HEK293 (cell line): ENCODE measurements around the gene ARMC7.
A peak's percentile ranks its signal among the peaks of the same experiment; 100 is the strongest.

Source experiments
- ZNF10 ChIP-seq: fragments of 450-650 bp; formaldehyde crosslinking; IDR thresholded peaks from 2 replicates; pipeline ENCODE4 v1.5.1; 2017; ENCODE audit warnings: missing biosample characterization, missing genetic modification characterization
- ZNF174 ChIP-seq: fragments of 450-650 bp; formaldehyde crosslinking; IDR thresholded peaks from 2 replicates; pipeline ENCODE4 v1.5.0; 2017; ENCODE audit warnings: missing biosample characterization, mild to moderate bottlenecking, missing genetic modification characterization
- ZNF302 ChIP-seq: fragments of 450-650 bp; formaldehyde crosslinking; IDR thresholded peaks from 2 replicates; pipeline ENCODE4 v1.5.1; 2016; ENCODE audit warnings: missing biosample characterization, missing genetic modification characterization, low read depth
- ZNF600 ChIP-seq: fragments of 450-650 bp; formaldehyde crosslinking; IDR thresholded peaks from 2 replicates; pipeline ENCODE4 v1.5.1; 2016; ENCODE audit warnings: missing biosample characterization, missing genetic modification characterization
- ZNF654 ChIP-seq: fragments of 450-650 bp; formaldehyde crosslinking; IDR thresholded peaks from 2 replicates; pipeline ENCODE4 v1.5.1; 2016; ENCODE audit warnings: low read depth, missing biosample characterization, missing genetic modification characterization
- ZNF664 ChIP-seq: fragments of 450-650 bp; formaldehyde crosslinking; IDR thresholded peaks from 2 replicates; pipeline ENCODE4 v1.5.1; 2016; ENCODE audit warnings: missing biosample characterization, missing genetic modification characterization
- ZNF776 ChIP-seq: fragments of 450-650 bp; formaldehyde crosslinking; IDR thresholded peaks from 2 replicates; pipeline ENCODE4 v1.5.0; 2017; ENCODE audit warnings: missing biosample characterization, missing genetic modification characterization, borderline replicate concordance
- ZNF843 ChIP-seq: fragments of 450-650 bp; formaldehyde crosslinking; IDR thresholded peaks from 2 replicates; pipeline ENCODE4 v1.5.1; 2016; ENCODE audit warnings: missing biosample characterization, missing genetic modification characterization
- TF ChIP-seq, protein P1 (sequence below): fragments of 450-650 bp; formaldehyde crosslinking; IDR thresholded peaks from 2 replicates; pipeline ENCODE4 v1.5.1; 2016; ENCODE audit warnings: missing biosample characterization, missing genetic modification characterization, borderline replicate concordance
- TF ChIP-seq, protein P2 (sequence below): fragments of 450-650 bp; formaldehyde crosslinking; IDR thresholded peaks from 2 replicates; pipeline ENCODE4 v1.5.1; 2016; ENCODE audit warnings: missing biosample characterization, missing genetic modification characterization, borderline replicate concordance
- TF ChIP-seq, protein P3 (sequence below): fragments of 450-650 bp; formaldehyde crosslinking; IDR thresholded peaks from 2 replicates; pipeline ENCODE4 v1.5.1; 2016; ENCODE audit warnings: missing biosample characterization, missing genetic modification characterization
- TF ChIP-seq, protein P4 (sequence below): fragments of 450-650 bp; formaldehyde crosslinking; IDR thresholded peaks from 2 replicates; pipeline ENCODE4 v1.5.1; 2016; ENCODE audit warnings: missing biosample characterization, missing genetic modification characterization

ARMC7 gene

DNA sequence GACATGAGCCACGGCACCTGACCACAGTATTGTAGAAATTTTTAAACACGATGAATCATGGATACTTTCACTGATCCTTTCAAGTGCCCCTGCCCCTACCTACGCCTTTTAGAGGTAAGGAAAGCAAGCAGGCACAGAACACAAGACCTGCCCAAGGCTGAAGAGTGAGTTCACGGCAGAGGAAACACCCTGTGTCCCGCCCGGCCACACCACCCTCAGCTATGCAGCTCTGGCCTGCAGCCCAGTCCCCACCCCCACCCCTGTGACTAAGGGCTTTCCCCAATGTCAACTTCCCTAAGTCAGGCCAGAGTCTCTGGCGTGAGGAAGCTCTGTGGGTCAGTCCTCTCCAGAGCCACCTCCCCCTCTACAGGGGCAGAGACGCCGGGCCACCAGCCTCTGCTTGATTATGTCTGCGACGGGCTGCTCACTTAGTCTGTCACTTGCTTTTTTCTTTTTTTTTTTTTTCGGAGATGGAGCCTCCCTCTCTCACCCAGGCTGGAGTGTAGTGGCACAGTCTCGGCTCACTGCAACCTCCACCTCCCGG is 13.6 kb upstream of the ARMC7 start (continued):
- TF ChIP-seq, protein P1, sequence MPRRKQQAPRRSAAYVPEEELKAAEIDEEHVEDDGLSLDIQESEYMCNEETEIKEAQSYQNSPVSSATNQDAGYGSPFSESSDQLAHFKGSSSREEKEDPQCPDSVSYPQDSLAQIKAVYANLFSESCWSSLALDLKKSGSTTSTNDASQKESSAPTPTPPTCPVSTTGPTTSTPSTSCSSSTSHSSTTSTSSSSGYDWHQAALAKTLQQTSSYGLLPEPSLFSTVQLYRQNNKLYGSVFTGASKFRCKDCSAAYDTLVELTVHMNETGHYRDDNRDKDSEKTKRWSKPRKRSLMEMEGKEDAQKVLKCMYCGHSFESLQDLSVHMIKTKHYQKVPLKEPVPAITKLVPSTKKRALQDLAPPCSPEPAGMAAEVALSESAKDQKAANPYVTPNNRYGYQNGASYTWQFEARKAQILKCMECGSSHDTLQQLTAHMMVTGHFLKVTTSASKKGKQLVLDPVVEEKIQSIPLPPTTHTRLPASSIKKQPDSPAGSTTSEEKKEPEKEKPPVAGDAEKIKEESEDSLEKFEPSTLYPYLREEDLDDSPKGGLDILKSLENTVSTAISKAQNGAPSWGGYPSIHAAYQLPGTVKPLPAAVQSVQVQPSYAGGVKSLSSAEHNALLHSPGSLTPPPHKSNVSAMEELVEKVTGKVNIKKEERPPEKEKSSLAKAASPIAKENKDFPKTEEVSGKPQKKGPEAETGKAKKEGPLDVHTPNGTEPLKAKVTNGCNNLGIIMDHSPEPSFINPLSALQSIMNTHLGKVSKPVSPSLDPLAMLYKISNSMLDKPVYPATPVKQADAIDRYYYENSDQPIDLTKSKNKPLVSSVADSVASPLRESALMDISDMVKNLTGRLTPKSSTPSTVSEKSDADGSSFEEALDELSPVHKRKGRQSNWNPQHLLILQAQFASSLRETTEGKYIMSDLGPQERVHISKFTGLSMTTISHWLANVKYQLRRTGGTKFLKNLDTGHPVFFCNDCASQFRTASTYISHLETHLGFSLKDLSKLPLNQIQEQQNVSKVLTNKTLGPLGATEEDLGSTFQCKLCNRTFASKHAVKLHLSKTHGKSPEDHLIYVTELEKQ: no peak
- TF ChIP-seq ZNF843 (tag by site-specific recombination) (no peak), ZNF10 (tag by site-specific recombination) (no peak), ZNF302 (tag by site-specific recombination) (no peak), ZNF174 (no peak), ZNF664 (tag by site-specific recombination) (no peak), ZNF654 (tag by site-specific recombination) (no peak), ZNF776 (tag by site-specific recombination) (no peak), ZNF600 (tag by site-specific recombination) (peak; percentile 32; the same call in 1 of the 2 replicates)
- TF ChIP-seq, protein P2, sequence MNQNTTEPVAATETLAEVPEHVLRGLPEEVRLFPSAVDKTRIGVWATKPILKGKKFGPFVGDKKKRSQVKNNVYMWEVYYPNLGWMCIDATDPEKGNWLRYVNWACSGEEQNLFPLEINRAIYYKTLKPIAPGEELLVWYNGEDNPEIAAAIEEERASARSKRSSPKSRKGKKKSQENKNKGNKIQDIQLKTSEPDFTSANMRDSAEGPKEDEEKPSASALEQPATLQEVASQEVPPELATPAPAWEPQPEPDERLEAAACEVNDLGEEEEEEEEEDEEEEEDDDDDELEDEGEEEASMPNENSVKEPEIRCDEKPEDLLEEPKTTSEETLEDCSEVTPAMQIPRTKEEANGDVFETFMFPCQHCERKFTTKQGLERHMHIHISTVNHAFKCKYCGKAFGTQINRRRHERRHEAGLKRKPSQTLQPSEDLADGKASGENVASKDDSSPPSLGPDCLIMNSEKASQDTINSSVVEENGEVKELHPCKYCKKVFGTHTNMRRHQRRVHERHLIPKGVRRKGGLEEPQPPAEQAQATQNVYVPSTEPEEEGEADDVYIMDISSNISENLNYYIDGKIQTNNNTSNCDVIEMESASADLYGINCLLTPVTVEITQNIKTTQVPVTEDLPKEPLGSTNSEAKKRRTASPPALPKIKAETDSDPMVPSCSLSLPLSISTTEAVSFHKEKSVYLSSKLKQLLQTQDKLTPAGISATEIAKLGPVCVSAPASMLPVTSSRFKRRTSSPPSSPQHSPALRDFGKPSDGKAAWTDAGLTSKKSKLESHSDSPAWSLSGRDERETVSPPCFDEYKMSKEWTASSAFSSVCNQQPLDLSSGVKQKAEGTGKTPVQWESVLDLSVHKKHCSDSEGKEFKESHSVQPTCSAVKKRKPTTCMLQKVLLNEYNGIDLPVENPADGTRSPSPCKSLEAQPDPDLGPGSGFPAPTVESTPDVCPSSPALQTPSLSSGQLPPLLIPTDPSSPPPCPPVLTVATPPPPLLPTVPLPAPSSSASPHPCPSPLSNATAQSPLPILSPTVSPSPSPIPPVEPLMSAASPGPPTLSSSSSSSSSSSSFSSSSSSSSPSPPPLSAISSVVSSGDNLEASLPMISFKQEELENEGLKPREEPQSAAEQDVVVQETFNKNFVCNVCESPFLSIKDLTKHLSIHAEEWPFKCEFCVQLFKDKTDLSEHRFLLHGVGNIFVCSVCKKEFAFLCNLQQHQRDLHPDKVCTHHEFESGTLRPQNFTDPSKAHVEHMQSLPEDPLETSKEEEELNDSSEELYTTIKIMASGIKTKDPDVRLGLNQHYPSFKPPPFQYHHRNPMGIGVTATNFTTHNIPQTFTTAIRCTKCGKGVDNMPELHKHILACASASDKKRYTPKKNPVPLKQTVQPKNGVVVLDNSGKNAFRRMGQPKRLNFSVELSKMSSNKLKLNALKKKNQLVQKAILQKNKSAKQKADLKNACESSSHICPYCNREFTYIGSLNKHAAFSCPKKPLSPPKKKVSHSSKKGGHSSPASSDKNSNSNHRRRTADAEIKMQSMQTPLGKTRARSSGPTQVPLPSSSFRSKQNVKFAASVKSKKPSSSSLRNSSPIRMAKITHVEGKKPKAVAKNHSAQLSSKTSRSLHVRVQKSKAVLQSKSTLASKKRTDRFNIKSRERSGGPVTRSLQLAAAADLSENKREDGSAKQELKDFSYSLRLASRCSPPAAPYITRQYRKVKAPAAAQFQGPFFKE: no peak
- TF ChIP-seq, protein P3, sequence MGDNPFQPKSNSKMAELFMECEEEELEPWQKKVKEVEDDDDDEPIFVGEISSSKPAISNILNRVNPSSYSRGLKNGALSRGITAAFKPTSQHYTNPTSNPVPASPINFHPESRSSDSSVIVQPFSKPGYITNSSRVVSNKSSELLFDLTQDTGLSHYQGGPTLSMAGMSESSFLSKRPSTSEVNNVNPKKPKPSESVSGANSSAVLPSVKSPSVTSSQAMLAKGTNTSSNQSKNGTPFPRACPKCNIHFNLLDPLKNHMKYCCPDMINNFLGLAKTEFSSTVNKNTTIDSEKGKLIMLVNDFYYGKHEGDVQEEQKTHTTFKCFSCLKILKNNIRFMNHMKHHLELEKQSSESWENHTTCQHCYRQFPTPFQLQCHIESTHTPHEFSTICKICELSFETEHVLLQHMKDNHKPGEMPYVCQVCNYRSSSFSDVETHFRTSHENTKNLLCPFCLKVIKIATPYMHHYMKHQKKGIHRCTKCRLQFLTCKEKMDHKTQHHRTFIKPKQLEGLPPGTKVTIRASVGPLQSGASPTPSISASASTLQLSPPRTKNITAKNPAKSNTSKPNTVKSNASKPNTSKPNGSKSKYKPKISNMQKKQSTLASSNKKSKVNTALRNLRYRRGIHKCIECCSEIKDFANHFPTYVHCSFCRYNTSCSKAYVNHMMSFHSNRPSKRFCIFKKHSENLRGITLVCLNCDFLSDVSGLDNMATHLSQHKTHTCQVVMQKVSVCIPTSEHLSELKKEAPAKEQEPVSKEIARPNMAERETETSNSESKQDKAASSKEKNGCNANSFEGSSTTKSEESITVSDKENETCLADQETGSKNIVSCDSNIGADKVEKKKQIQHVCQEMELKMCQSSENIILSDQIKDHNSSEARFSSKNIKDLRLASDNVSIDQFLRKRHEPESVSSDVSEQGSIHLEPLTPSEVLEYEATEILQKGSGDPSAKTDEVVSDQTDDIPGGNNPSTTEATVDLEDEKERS (tag by site-specific recombination): no peak
- TF ChIP-seq, protein P4, sequence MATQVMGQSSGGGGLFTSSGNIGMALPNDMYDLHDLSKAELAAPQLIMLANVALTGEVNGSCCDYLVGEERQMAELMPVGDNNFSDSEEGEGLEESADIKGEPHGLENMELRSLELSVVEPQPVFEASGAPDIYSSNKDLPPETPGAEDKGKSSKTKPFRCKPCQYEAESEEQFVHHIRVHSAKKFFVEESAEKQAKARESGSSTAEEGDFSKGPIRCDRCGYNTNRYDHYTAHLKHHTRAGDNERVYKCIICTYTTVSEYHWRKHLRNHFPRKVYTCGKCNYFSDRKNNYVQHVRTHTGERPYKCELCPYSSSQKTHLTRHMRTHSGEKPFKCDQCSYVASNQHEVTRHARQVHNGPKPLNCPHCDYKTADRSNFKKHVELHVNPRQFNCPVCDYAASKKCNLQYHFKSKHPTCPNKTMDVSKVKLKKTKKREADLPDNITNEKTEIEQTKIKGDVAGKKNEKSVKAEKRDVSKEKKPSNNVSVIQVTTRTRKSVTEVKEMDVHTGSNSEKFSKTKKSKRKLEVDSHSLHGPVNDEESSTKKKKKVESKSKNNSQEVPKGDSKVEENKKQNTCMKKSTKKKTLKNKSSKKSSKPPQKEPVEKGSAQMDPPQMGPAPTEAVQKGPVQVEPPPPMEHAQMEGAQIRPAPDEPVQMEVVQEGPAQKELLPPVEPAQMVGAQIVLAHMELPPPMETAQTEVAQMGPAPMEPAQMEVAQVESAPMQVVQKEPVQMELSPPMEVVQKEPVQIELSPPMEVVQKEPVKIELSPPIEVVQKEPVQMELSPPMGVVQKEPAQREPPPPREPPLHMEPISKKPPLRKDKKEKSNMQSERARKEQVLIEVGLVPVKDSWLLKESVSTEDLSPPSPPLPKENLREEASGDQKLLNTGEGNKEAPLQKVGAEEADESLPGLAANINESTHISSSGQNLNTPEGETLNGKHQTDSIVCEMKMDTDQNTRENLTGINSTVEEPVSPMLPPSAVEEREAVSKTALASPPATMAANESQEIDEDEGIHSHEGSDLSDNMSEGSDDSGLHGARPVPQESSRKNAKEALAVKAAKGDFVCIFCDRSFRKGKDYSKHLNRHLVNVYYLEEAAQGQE (tag by site-specific recombination): no peak
